Lung (tissue), 12 donors: ENCODE results near the gene SPIRE2. TPM values are rescaled to one million over a fixed set of nuclear protein-coding genes. Genes with fewer than 3 reads are reported as not detected.

ENCODE experiments used
- ATAC-seq: fragments of 200-7000 bp; cut with Tn5 transposase; one replicate; pipeline ENCODE4 v1.9.1; 2020; ENCODE audit warnings: moderate number of reproducible peaks; ENCODE audit not compliant: insufficient read depth, low FRiP score
- DNase-seq, 3 donors: peaks; one replicate each; pipeline ENCODE4 v3.0.0-alpha.2; 2013 to 2017
- H3K27ac ChIP-seq, 2 donors: one replicate each; pipeline ENCODE4 v1.5.1; 2013; ENCODE audit warnings: mild to moderate bottlenecking in 2 of 2, moderate library complexity in 2 of 2, control low read depth in 1 of 2, inconsistent platforms in 1 of 2, low read depth in 1 of 2, low read length in 1 of 2
- H3K27me3 ChIP-seq, 3 donors: one replicate each; pipeline ENCODE4 v1.5.1; 2013; ENCODE audit warnings: low read length in 2 of 3; ENCODE audit not compliant: control insufficient read depth in 3 of 3, insufficient read depth in 3 of 3
- H3K36me3 ChIP-seq, 4 donors: one replicate each; pipeline ENCODE4 v1.5.1; 2013; ENCODE audit warnings: low read length in 4 of 4, mild to moderate bottlenecking in 1 of 4, moderate library complexity in 1 of 4; ENCODE audit not compliant: control insufficient read depth in 4 of 4, insufficient read depth in 4 of 4
- H3K4me1 ChIP-seq, 5 donors: one replicate each; pipeline ENCODE4 v1.5.1; 2013; ENCODE audit warnings: low read length in 5 of 5, mild to moderate bottlenecking in 2 of 5, moderate library complexity in 1 of 5; ENCODE audit not compliant: control insufficient read depth in 5 of 5, insufficient read depth in 5 of 5
- H3K4me3 ChIP-seq: one replicate; pipeline ENCODE4 v1.5.1; 2013; ENCODE audit warnings: mild to moderate bottlenecking, control low read depth, moderate library complexity
- H3K9ac ChIP-seq, 2 donors: one replicate each; pipeline ENCODE4 v1.5.1; 2013; ENCODE audit warnings: low read length in 2 of 2, control low read depth in 1 of 2; ENCODE audit not compliant: insufficient read depth in 1 of 2
- H3K9me3 ChIP-seq, 4 donors: one replicate each; pipeline ENCODE4 v1.5.1; 2013; ENCODE audit warnings: low read length in 3 of 4, mild to moderate bottlenecking in 1 of 4, moderate library complexity in 1 of 4; ENCODE audit not compliant: control insufficient read depth in 4 of 4, insufficient read depth in 3 of 4
- WGBS, 2 donors: extraction: QIAGEN DNeasy Blood & Tissue Kit; methylation state at CpG; one replicate each; pipeline ENCODE4 v1.1.7; 2013; 5-methylcytosine and 5-hydroxymethylcytosine counted together
- polyA plus RNA-seq, 2 donors: library from polyadenylated mRNA; stranded (reverse); fragments of 200-250 nt; gene quantifications; one replicate each; pipeline ENCODE4 v1.2.1, GENCODE V29; 2013
- total RNA-seq, 2 donors: library from RNA; depleted of rRNA in 1 of 2; stranded (reverse); fragments of >200 nt in 1 of 2; gene quantifications; one replicate each; pipeline ENCODE4 v1.2.1, GENCODE V29; 2014 to 2021
- TF ChIP-seq, protein P1 (sequence below): IDR thresholded peaks from 2 replicates; pipeline ENCODE4 v1.5.1; 2012; ENCODE audit warnings: mild to moderate bottlenecking; ENCODE audit errors: control extremely low read depth, extremely low read depth
- donor health status: control.
- donor health status: control.
- donor health status: Bipolar disorder and iron deficiency.
- donor health status: healthy.
- donor health status: DM: yes; HTN: yes; CAD: no.

The SPIRE2 gene
- total and polyA plus RNA-seq, 4 donors, result 3.3 to 12.0 (median 8.0) TPM

DNA sequence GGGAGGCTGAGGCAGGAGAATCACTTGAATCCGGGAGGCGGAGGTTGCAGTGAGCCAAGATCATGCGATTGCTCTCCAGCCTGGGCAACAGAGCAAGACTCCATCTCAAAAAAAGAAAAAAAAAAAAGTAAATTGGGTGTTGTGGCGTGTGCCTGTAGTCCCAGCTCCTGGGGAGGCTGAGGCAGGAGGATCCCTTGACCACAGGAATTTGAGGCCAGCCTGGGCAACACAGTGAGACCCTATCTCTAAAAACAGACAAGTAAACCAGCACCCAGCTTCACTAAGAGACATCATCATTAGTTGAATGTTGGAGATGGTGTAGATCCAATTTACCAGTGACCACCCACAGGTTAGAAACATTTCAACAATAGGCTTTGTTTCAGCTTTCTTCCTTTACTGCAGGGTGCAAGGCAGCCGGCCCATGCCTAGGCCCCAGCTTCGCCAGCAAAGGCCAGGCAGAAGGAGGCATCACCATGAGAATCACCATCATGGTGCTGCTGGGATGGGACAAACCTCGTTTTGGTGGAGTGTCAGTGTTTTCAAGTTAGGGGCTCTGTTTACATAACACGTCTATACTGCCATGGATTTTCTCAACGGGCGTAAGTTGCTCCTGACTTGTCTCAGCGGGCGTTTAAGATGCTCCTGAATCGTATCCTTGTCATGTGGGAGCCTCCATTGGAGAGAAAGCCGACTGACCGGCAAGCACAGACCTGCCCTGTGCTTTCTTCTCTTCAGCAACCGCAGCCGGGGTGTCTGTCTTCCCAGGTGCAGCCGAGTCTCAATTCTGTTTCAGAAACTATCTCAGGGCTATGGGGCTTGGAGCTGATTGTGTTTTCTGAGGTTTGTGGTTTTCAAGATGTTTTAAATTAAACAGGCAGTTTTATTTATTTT, 52.4 kb downstream of the SPIRE2 start:
- peaks cover 4 to 52% (median 41%) of the 10 kb centered on the region in 4 donors for H3K36me3 ChIP-seq
- no peak overlapping the region for H3K9ac ChIP-seq

DNA sequence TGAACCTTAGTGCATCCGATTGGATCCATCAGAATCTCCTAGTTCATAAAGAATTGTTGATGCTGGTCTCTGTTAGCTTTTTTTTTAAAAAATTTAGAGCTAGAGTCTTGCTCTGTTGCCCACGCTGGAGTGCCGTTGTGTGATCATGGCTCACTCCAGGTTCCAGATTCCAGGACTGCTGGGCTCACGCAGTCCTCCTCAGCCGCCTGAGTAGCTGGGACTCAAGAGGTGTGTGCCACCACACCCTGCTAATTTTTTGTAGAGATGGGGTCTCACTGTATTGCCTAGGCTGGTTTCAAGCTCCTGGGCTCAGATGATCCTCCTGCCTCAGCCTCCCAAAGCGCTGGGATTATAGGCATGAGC, 53.1 kb downstream of the SPIRE2 start:
- Histone ChIP-seq H3K36me3 (peaks cover 10 to 54% (median 39%) of the 10 kb centered on the region in 4 donors), H3K27ac (no peak overlapping the region), H3K4me1 (peaks cover 0 to 2% (median 0%) of the 10 kb centered on the region in 5 donors), H3K9ac (no peak overlapping the region), H3K4me3 (no peak overlapping the region), H3K9me3 (no peaks in the 10 kb centered on the region), H3K27me3 (no peaks in the 10 kb centered on the region)
- TF ChIP-seq, protein P1, sequence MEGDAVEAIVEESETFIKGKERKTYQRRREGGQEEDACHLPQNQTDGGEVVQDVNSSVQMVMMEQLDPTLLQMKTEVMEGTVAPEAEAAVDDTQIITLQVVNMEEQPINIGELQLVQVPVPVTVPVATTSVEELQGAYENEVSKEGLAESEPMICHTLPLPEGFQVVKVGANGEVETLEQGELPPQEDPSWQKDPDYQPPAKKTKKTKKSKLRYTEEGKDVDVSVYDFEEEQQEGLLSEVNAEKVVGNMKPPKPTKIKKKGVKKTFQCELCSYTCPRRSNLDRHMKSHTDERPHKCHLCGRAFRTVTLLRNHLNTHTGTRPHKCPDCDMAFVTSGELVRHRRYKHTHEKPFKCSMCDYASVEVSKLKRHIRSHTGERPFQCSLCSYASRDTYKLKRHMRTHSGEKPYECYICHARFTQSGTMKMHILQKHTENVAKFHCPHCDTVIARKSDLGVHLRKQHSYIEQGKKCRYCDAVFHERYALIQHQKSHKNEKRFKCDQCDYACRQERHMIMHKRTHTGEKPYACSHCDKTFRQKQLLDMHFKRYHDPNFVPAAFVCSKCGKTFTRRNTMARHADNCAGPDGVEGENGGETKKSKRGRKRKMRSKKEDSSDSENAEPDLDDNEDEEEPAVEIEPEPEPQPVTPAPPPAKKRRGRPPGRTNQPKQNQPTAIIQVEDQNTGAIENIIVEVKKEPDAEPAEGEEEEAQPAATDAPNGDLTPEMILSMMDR, result no peak
- no peak for ATAC-seq
- 94 to 96% methylated on average over 6 of the region's 6 CpGs for WGBS, 2 donors
- no peak for DNase-seq

More for the DNA sequence above, 52.4 kb downstream of the SPIRE2 start:
- ATAC-seq (no peak), DNase-seq (no peak)
- Histone ChIP-seq H3K27me3 (no peaks in the 10 kb centered on the region), H3K4me3 (no peak overlapping the region), H3K9me3 (no peaks in the 10 kb centered on the region), H3K4me1 (peaks cover 0 to 2% (median 0%) of the 10 kb centered on the region in 5 donors), H3K27ac (no peak overlapping the region)
- 88 to 91% methylated on average over 18 of the region's 18 CpGs for WGBS, 2 donors
- TF ChIP-seq, protein P1, result no peak

DNA sequence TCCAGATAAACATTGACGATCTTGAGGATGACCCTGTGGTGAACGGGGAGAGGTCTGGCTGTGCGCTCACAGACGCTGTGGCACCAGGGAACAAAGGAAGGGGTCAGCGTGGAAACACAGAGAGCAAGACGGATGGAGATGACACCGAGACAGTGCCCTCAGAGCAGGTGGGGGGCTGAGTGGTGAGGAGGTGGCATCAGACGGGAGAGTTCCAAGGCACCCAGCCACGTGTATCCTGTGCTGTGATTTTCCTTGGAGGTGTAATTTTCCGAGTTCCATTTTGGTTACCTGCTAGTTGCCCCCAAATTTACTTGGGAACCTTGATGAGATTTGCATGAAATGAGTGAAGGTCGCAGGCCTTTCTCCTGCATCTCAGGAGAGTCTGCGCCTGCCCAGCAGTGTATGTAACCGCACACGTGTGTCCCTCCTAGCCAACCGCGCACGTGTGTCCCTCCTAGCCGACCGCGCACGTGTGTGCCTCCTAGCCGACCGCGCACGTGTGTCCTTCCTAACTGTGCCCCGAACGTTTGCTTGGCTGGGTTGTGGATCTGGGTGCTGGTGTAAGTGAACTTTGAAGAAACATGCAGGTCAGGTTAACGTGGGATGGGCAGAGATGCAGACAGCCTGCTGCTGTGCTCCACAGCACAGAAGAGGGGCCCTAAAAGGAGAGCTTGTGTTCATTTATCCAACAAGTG, 55.2 kb downstream of the SPIRE2 start:
- DNase-seq (no peak), ATAC-seq (no peak)
- H3K27me3 ChIP-seq, result no peaks in the 10 kb centered on the region
- no peaks in the 10 kb centered on the region for H3K9me3 ChIP-seq
- no peak overlapping the region for H3K9ac ChIP-seq
- no peak overlapping the region for H3K27ac ChIP-seq
- peaks cover 20 to 63% (median 43%) of the 10 kb centered on the region in 4 donors for H3K36me3 ChIP-seq
- TF ChIP-seq, protein P1, result no peak
- 92 to 94% methylated on average over 28 of the region's 28 CpGs for WGBS, 2 donors
- peaks cover 0 to 2% (median 0%) of the 10 kb centered on the region in 5 donors for H3K4me1 ChIP-seq
- H3K4me3 ChIP-seq, result no peak overlapping the region
